Naive thymus-derived CD8-positive, alpha-beta T cell (primary cell): ENCODE measurements around the gene SLC7A7. TPM values are rescaled to one million over a fixed set of nuclear protein-coding genes. Genes with fewer than 3 reads are reported as not detected.
"Not testable (repeated sequence)": the region's sequence is repeated elsewhere in the genome, so short reads cannot be mapped to it uniquely, and the experiment has no call there.

Experiments
- ATAC-seq, 2 donors: fragments of 150-1000 bp; cut with Tn5 transposase in 1 of 2; sonication (Bioruptor Pico), chemical (Tn5 transposase) in 1 of 2; 1 replicate in 1 of 2; 2 replicates in 1 of 2; pipeline ENCODE4 v1.10.0; 2021; ENCODE audit warnings: mild to moderate bottlenecking in 2 of 2, moderate library complexity in 2 of 2
- POLR2A ChIA-PET: fragments of 350-600 bp; sonication (Branson Sonifier 250); formaldehyde crosslinking; loops from one replicate; lab custom pipeline; 2021; ENCODE audit warnings: antibody characterized with exemption; lab: Charles Lee
- DNase-seq, 10 donors: peaks; one replicate each; pipeline versions ENCODE4 v3.0.0 to v3.0.0-alpha.2; 2020 to 2022
- H3K27ac Mint-ChIP-seq, 10 donors: one replicate each; pipeline ENCODE4 v1.8.0; 2020 to 2022; ENCODE audit warnings: mild to moderate bottlenecking in 10 of 10, mixed read lengths in 10 of 10, moderate library complexity in 4 of 10, inconsistent platforms in 1 of 10
- H3K27me3 Mint-ChIP-seq, 5 donors: one replicate each; pipeline ENCODE4 v1.8.0; 2021 to 2022; ENCODE audit warnings: mixed read lengths in 5 of 5
- H3K36me3 Mint-ChIP-seq, 3 donors: one replicate each; pipeline ENCODE4 v1.8.0; 2020 to 2022; ENCODE audit warnings: mixed read lengths in 3 of 3, mild to moderate bottlenecking in 2 of 3, inconsistent platforms in 1 of 3
- H3K4me1 Mint-ChIP-seq, 4 donors: one replicate each; pipeline ENCODE4 v1.8.0; 2021 to 2022; ENCODE audit warnings: mixed read lengths in 4 of 4
- H3K4me3 Mint-ChIP-seq, 10 donors: one replicate each; pipeline ENCODE4 v1.8.0; 2020 to 2022; ENCODE audit warnings: mild to moderate bottlenecking in 10 of 10, mixed read lengths in 10 of 10, moderate library complexity in 6 of 10, inconsistent platforms in 1 of 10
- H3K9me3 Mint-ChIP-seq, 9 donors: one replicate each; pipeline ENCODE4 v1.8.0; 2020 to 2022; ENCODE audit warnings: mixed read lengths in 9 of 9, mild to moderate bottlenecking in 3 of 9, inconsistent platforms in 1 of 9, moderate library complexity in 1 of 9
- polyA plus RNA-seq, 3 donors: library from polyadenylated mRNA; unstranded; fragments of 300-500 nt; fragmentation: Illumina TruSeq; gene quantifications; one replicate each; pipeline ENCODE4 v1.2.3, GENCODE V29; 2021
- total RNA-seq, 8 experiments: library from RNA in 2 of 8; stranded (reverse) in 2 of 8; gene quantifications; one replicate each; pipeline ENCODE4 v1.2.3 and lab custom pipeline; 2021 to 2026

The SLC7A7 gene
- total and polyA plus RNA-seq, 5 experiments from 2014 or later, result 0.13 to 3.5 (median 0.46) TPM

GRCh38 chr14:22796087-22796707 lies 19.0 kb downstream of the SLC7A7 start:
- Mint-ChIP-seq H3K4me3 (no peak overlapping the region), H3K27me3 (peaks cover 12 to 28% (median 18%) of the 10 kb centered on the region in 5 donors), H3K27ac (no peak overlapping the region), H3K9me3 (peaks cover 0 to 2% (median 0%) of the 10 kb centered on the region in 9 donors), H3K4me1 (peaks cover 0 to 25% (median 0%) of the 10 kb centered on the region in 4 donors), H3K36me3 (peaks cover 0 to 4% (median 0%) of the 10 kb centered on the region in 3 donors)
- no peak for ATAC-seq
- POLR2A ChIA-PET, result no interaction called here
- DNase-seq, result no peak

- Mint-ChIP-seq H3K9me3 (peaks cover 0 to 2% (median 0%) of the 10 kb centered on the region in 9 donors), H3K4me3 (no peak overlapping the region), H3K27me3 (peaks cover 6 to 14% (median 11%) of the 10 kb centered on the region in 5 donors), H3K27ac (peak overlapping the region in 2 of 10 donors; percentile 29 to 31), H3K4me1 (peaks cover 0 to 33% (median 0%) of the 10 kb centered on the region in 4 donors), H3K36me3 (peaks cover 0 to 4% (median 0%) of the 10 kb centered on the region in 3 donors)
- POLR2A ChIA-PET, result no interaction called here
- DNase-seq (no peak), ATAC-seq (no peak)
These were observed 20.7 kb downstream of the SLC7A7 start for GRCh38 chr14:22794551-22794951.

- peaks cover 0 to 32% (median 0%) of the 10 kb centered on the region in 4 donors for H3K4me1 Mint-ChIP-seq
- DNase-seq (no peak), ATAC-seq (no peak)
- peaks cover 0 to 4% (median 0%) of the 10 kb centered on the region in 3 donors for H3K36me3 Mint-ChIP-seq
- POLR2A ChIA-PET, result no interaction called here
- no peak overlapping the region for H3K4me3 Mint-ChIP-seq
- peaks cover 4 to 11% (median 9%) of the 10 kb centered on the region in 5 donors for H3K27me3 Mint-ChIP-seq
- H3K9me3 Mint-ChIP-seq, result peaks cover 0 to 2% (median 0%) of the 10 kb centered on the region in 9 donors
- no peak overlapping the region for H3K27ac Mint-ChIP-seq
These were observed 21.3 kb downstream of the SLC7A7 start for GRCh38 chr14:22793976-22794375.

DNA sequence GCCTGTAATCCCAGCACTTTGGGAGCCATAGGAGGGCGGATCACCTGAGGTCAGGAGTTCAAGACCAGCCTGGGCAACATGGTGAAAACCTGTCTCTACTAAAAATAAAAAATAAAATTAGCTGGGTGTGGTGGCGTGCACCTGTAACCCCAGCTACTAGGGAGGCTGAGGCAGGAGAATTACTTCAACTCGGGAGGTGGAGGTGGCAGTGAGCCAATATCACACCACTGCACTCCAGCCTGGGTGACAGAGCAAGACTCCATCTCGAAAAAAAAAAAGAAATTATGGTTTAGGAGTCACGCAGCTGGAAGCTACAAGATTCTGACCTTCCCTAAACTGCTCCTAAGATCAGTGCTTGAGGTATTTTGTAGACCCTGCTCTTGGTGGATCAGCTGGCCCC lies 21.7 kb downstream of the SLC7A7 start:
- DNase-seq, H3K9me3 Mint-ChIP-seq, H3K4me3 Mint-ChIP-seq: not testable (repeated sequence)

GRCh38 chr14:22792158-22792557 lies 23.1 kb downstream of the SLC7A7 start:
- peaks cover 0 to 4% (median 0%) of the 10 kb centered on the region in 3 donors for H3K36me3 Mint-ChIP-seq
- H3K4me1 Mint-ChIP-seq, result peaks cover 0 to 30% (median 0%) of the 10 kb centered on the region in 4 donors
- DNase-seq, result no peak
- no peak for ATAC-seq
- H3K27ac Mint-ChIP-seq, result no peak overlapping the region
- POLR2A ChIA-PET, result interaction anchor here (0.7 kb wide), 1 partner anchor 15 kb away, joined by 4 read pairs; no protein-coding TSS in a partner anchor
- H3K4me3 Mint-ChIP-seq, result no peak overlapping the region
- H3K27me3 Mint-ChIP-seq, result peaks cover 3 to 11% (median 5%) of the 10 kb centered on the region in 5 donors
- H3K9me3 Mint-ChIP-seq, result peaks cover 0 to 2% (median 0%) of the 10 kb centered on the region in 9 donors

More for the DNA sequence above, 21.7 kb downstream of the SLC7A7 start:
- ATAC-seq, H3K27ac Mint-ChIP-seq, H3K36me3 Mint-ChIP-seq, POLR2A ChIA-PET: not testable (repeated sequence)
- H3K4me1 Mint-ChIP-seq, result peaks cover 0 to 32% (median 0%) of the 10 kb centered on the region in 4 donors
- H3K27me3 Mint-ChIP-seq, result peaks cover 3 to 11% (median 6%) of the 10 kb centered on the region in 5 donors

DNA sequence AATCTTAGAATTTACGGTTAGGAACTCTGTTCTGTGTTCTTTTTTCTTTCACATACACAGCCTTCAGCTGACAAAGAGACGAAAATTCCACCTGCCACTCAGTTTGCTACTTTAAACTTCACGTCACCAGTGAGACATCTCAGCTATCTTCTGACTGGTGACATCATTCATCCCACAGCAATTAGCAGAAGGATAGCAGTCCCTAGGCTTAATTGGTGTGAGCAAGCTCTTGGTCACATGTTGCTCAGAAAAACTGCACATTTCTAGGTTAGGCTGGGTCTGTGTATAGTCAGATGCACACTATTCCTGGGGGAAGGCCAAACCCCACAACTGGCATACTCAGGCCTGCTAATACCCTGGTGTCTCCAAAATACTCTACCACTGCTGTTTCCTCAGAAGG lies 23.9 kb downstream of the SLC7A7 start:
- Mint-ChIP-seq H3K36me3 (peaks cover 0 to 4% (median 0%) of the 10 kb centered on the region in 3 donors), H3K27ac (peak overlapping the region in 2 of 10 donors; percentile 7 to 53), H3K9me3 (peaks cover 0 to 2% (median 0%) of the 10 kb centered on the region in 9 donors), H3K4me1 (peaks cover 0 to 26% (median 0%) of the 10 kb centered on the region in 4 donors), H3K27me3 (peaks cover 3 to 8% (median 5%) of the 10 kb centered on the region in 5 donors), H3K4me3 (no peak overlapping the region)
- no peak for ATAC-seq
- POLR2A ChIA-PET, result no interaction called here
- DNase-seq, result no peak

DNA sequence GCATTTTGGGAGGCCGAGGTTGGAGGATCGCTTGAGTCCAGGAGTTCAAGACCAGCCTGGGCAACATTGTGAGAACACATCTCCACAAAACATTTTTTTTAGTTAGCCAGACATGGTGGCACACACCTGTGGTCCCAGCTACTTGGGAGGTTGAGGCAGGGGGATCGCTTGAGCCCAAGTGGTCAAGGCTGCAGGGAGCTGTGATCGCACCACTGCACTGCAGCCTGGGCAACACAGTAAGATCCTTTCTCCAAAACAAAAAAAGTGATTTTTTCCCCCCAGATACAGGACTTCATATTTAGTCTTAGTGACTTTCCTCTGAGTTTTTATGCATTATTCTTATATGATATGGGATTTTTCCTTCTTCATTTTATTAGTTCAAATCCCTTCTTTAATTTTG lies 28.6 kb downstream of the SLC7A7 start:
- no peak overlapping the region for H3K4me3 Mint-ChIP-seq
- H3K9me3 Mint-ChIP-seq, result no peaks in the 10 kb centered on the region
- peaks cover 0 to 2% (median 0%) of the 10 kb centered on the region in 5 donors for H3K27me3 Mint-ChIP-seq
- H3K36me3 Mint-ChIP-seq, result no peaks in the 10 kb centered on the region
- POLR2A ChIA-PET, result no interaction called here
- ATAC-seq (no peak), DNase-seq (no peak)
- peaks cover 0 to 18% (median 0%) of the 10 kb centered on the region in 4 donors for H3K4me1 Mint-ChIP-seq
- no peak overlapping the region for H3K27ac Mint-ChIP-seq

DNA sequence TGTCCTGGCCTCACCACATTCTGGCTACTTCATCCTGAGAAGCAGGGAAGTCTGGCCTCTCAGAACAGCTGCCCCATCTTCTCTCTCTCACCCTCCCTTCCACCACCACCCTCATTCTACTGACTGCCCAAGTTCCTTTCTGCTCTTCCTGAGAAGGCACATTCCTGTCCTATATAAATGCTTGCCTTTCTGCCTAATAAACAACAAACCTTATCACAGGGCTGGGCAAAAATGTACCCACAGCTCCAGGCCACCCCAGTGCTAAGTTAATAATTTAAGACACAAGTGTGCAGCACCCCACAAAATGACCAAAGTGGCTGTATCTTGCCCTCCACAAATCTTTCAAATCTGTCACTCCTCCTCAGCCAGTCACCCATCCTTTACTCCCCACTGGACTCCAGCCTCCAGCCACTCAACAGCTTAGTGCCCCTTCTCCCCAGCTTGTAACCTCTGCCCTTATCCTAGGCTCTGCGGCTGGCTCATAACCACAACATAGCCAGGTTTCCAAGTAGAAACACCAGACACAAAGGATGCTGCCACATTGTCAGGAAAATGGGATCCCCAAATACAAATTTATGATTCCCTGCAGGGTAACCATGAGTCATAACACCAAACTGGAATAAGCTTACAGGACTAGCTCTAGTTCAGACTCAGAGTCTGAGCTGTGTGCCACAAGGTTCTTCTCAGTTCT lies 33.8 kb downstream of the SLC7A7 start:
- Mint-ChIP-seq H3K27ac (peak overlapping the region in 1 of 10 donors; percentile 37), H3K9me3 (no peaks in the 10 kb centered on the region), H3K36me3 (no peaks in the 10 kb centered on the region), H3K4me3 (no peak overlapping the region), H3K27me3 (peaks cover 0 to 2% (median 0%) of the 10 kb centered on the region in 5 donors), H3K4me1 (peaks cover 0 to 4% (median 0%) of the 10 kb centered on the region in 4 donors)
- no peak for DNase-seq
- POLR2A ChIA-PET, result interaction anchor here (1.3 kb wide), 1 partner anchor 16 kb away, joined by 3 read pairs; no protein-coding TSS in a partner anchor
- no peak for ATAC-seq

- H3K27me3 Mint-ChIP-seq, result peaks cover 0 to 2% (median 0%) of the 10 kb centered on the region in 5 donors
These were observed 34.3 kb downstream of the SLC7A7 start for GRCh38 chr14:22780941-22781300.

GRCh38 chr14:22780105-22780679 lies 35.0 kb downstream of the SLC7A7 start:
- Mint-ChIP-seq H3K36me3 (no peaks in the 10 kb centered on the region), H3K27me3 (no peaks in the 10 kb centered on the region), H3K9me3 (no peaks in the 10 kb centered on the region), H3K27ac (peak overlapping the region in 1 of 10 donors; percentile 43), H3K4me3 (no peak overlapping the region), H3K4me1 (peaks cover 0 to 4% (median 0%) of the 10 kb centered on the region in 4 donors)
- ATAC-seq (no peak), DNase-seq (no peak)
- POLR2A ChIA-PET, result interaction anchor here (1.3 kb wide), 1 partner anchor 14 kb away, joined by 3 read pairs; no protein-coding TSS in a partner anchor

More at GRCh38 chr14:22780941-22781300, 34.3 kb downstream of the SLC7A7 start:
- Mint-ChIP-seq H3K36me3 (no peaks in the 10 kb centered on the region), H3K4me3 (no peak overlapping the region), H3K4me1 (peaks cover 0 to 4% (median 0%) of the 10 kb centered on the region in 4 donors), H3K9me3 (no peaks in the 10 kb centered on the region), H3K27ac (no peak overlapping the region)
- DNase-seq (no peak), ATAC-seq (no peak)
- POLR2A ChIA-PET, result interaction anchor here (1.3 kb wide), 1 partner anchor 15 kb away, joined by 3 read pairs; no protein-coding TSS in a partner anchor

DNA sequence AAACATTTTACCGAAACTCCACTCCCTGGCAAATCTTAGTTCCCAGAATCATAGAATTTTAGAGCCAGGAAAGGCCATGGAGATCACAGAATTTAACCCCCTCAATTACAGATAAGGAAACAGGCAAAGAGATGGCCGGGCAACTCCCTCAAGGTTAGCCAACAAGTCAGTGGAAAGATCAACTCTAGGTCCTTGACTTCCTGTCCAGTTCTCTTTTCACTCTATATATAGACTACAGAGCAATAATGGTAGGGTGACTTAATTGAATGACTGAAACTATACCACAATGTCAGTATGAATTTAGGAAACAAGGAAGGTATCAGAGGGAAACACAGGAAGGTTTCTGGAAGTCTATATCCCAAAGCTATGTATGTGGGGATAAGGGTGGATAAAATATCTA lies 37.2 kb downstream of the SLC7A7 start:
- POLR2A ChIA-PET, result interaction anchor here (3.7 kb wide), 1 partner anchor 12 kb away, joined by 14 read pairs; the partner anchor contains the start of gene OXA1L
- Mint-ChIP-seq H3K27ac (peak overlapping the region in 2 of 10 donors; percentile 33 to 68), H3K4me1 (peaks cover 0 to 10% (median 1%) of the 10 kb centered on the region in 4 donors), H3K27me3 (no peaks in the 10 kb centered on the region), H3K36me3 (peaks cover 0 to 9% (median 8%) of the 10 kb centered on the region in 3 donors), H3K4me3 (no peak overlapping the region), H3K9me3 (no peaks in the 10 kb centered on the region)
- no peak for ATAC-seq
- no peak for DNase-seq

DNA sequence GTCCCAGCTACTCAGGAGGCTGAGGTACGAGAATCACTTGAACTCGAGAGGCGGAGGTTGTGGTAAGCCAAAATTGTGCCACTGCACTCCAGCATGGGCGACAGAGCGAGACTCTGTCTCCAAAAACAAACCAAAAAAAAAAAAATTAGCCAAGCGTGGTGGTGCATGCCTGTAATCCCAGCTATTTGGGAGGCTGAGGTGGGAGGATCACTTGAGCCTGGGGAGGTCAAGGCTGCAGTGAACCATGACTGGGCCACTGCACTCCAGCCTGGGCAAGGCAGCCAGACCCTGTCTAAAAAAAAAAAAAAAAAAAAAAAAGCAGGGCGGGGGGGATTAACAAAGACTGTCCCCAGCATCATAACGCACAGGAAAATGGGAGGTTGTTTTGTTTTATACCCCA lies 38.4 kb downstream of the SLC7A7 start:
- H3K9me3 Mint-ChIP-seq, ATAC-seq: not testable (repeated sequence)
- POLR2A ChIA-PET, result interaction anchor here (3.7 kb wide), 1 partner anchor 10 kb away, joined by 14 read pairs; the partner anchor contains the start of gene OXA1L

More for the DNA sequence above, 38.4 kb downstream of the SLC7A7 start:
- not testable (repeated sequence) for H3K4me1 Mint-ChIP-seq, H3K4me3 Mint-ChIP-seq, H3K27me3 Mint-ChIP-seq, DNase-seq
- peak overlapping the region in 2 of 10 donors; percentile 43 to 46 for H3K27ac Mint-ChIP-seq
- peaks cover 0 to 19% (median 12%) of the 10 kb centered on the region in 3 donors for H3K36me3 Mint-ChIP-seq
